Posterior cingulate gyrus (tissue), 11 donors: Measurements from ENCODE around the gene CREB5.

ENCODE experiments used
- DNase-seq, 10 donors: peaks; one replicate each; pipeline versions ENCODE4 v3.0.0 to v3.0.0-alpha.2; 2020 to 2021; ENCODE audit warnings: mixed read lengths in 3 of 10
- intact Hi-C: fragments of 100-400 bp; cut with DNase I; formaldehyde crosslinking; loops from one replicate; pipeline ENCODE4 v1.15.1; 2023

The CREB5 gene

DNA sequence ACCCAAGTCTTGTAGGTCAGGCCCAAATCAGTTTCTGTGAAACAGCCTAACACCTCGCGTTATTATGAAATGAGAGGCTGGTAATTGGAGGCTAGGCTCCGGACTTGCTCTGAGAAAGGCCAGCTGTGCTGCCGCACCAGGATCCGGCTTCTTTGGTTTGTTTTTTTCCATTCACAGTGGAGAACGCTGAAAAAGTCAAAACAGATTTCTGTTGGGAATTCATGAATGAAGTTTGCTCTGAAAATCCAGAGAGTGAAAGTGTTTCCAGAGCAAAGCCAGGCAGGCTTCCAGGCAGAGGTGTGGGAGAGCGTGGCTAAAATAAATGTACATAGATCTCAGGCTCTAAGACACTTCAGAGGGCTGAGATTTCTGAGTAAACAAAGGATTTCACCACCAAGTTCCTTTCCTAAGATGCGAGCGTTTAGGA is 305.8 kb downstream of the CREB5 start:
- intact Hi-C loops = no loop called here
- DNase-seq = no peak

DNA sequence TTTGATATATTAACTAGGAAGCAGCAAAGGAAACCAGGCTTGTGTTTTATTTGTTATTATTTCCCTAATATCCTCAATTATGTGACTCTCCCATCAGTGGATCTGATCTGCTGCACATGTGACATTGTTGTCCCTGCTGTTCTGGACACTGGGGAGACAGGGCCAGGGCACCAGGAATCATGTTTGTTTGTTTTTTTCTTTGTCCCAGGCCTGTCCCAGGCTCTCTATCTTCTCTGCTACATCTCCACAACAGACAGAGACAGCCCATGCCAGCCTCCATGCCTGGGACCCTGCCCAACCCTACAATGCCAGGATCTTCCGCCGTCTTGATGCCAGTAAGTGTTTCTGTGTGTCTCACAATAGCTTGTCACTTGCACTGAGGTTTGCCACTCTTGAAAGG is 306.2 kb downstream of the CREB5 start:
- peak in 1 of 10 donors; percentile 71 for DNase-seq
- intact Hi-C loops = no loop called here

DNA sequence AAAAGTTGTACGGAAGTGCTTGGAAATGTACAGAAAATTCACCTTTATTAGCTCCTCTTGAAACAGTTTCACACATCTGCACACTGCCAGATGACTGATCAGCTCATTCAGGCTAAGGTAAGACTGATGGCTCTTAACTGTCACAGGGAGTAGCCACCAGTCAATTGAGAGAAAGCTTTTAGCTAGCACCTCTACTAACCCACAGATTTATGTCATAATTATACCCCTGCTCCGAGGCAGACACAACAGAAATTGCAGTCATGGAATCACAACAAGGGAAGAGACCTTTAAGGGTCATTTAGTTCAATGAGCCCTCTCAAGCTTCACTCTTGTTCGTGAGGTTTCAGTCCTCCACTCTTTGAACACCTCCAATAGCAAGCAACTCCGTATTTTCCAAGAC is 310.4 kb downstream of the CREB5 start:
- intact Hi-C loops = no loop called here

GRCh38 chr7:28723336-28723735 is 311.0 kb downstream of the CREB5 start:
- intact Hi-C loops = no loop called here
- DNase-seq = peak in 3 of 10 donors; percentile 51 to 87 (median 62)

More for the DNA sequence above, 310.4 kb downstream of the CREB5 start:
- DNase-seq = no peak

DNA sequence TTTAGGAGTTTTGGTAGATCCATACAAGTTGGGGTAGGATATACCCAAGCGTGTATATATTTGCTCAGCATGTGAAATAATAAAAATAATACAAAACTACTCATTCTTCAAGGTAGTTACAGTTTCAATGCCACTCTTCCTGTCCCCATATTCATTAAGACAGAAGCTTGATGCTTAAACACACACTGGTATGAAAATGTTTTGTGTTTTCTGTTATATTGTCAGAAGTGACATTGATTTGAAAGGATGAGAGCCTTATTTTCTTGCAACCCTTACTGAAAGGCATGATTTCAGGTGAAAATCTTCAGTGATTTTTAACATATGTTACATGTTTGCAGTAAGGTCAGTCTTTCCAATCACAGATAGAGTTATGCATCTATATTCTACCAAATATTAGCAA is 312.2 kb downstream of the CREB5 start:
- no peak for DNase-seq
- intact Hi-C loops = no loop called here

GRCh38 chr7:28725045-28725642 is 312.8 kb downstream of the CREB5 start:
- intact Hi-C loops = no loop called here
- no peak for DNase-seq

DNA sequence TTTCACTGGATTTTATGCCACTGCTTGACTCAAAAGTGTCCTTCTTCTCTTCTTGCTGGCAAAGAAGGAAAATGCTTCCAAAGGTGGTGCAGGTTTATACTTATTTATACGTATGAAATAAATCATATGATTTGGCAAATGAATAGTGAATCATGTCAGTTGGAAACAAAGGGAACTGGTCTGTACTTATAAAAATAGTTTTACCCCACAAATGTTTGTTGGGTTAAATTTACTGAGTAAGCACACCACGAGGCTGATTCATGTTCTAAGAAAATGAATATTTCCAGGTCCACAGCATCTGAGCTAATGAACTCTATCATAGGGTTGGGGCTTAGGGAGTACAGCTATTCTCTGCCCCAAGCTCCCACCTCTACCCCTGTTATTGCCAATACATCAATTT is 313.6 kb downstream of the CREB5 start:
- DNase-seq = no peak
- intact Hi-C loops = no loop called here

GRCh38 chr7:28726555-28726954 is 314.2 kb downstream of the CREB5 start:
- DNase-seq = no peak
- intact Hi-C loops = no loop called here

GRCh38 chr7:28729281-28729680 is 317.0 kb downstream of the CREB5 start:
- DNase-seq = no peak
- intact Hi-C loops = no loop called here

GRCh38 chr7:28729727-28730126 is 317.4 kb downstream of the CREB5 start:
- intact Hi-C loops = no loop called here
- no peak for DNase-seq

- intact Hi-C loops = no loop called here
- no peak for DNase-seq
Observed at GRCh38 chr7:28731092-28731658, 318.9 kb downstream of the CREB5 start.

GRCh38 chr7:28732071-28732869 is 320.0 kb downstream of the CREB5 start:
- peak in 2 of 10 donors; percentile 32 to 86 for DNase-seq

DNA sequence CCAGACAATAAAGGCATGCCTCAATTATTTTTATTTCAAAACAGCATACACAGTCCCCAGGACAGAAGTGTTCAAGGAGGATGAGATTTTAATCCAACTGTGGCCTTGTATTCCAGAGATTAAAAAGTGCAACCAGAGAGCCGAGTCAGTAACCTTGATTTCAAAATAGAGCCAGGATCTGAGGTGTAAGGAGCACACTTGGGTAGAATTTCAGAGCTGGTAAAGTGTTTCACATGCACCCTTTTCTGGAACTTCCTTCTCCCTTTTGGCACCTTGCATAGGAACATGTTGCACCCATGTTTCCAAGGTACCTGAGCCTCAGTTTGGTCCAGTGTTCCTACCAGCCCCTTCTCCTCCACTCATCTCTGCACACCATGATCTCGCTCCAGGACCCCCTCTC is 320.7 kb downstream of the CREB5 start:
- intact Hi-C loops = no loop called here
- DNase-seq = no peak

More at GRCh38 chr7:28732071-28732869, 320.0 kb downstream of the CREB5 start:
- intact Hi-C loops = no loop called here

DNA sequence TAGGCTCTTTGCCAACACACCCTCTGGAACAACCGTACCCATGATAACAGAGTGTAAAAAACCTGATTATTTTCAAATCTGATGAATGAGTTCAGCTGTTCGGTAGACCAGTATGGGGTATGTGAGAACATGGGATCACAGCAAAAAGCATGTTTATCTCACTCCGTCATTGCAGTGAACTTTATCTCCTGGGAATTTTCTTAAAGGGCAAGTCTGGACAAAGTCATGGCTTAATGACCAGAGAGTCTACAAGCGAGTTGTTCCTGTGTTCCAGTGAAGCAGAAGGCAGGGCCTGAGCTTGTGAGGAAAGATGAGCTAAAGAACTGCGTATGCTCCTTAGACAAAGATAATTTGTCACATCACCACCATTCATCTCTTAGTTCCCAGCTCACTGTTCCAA is 326.1 kb downstream of the CREB5 start:
- intact Hi-C loops = no loop called here
- DNase-seq = no peak

- no peak for DNase-seq
Observed at GRCh38 chr7:28739128-28739527, 326.8 kb downstream of the CREB5 start.

DNA sequence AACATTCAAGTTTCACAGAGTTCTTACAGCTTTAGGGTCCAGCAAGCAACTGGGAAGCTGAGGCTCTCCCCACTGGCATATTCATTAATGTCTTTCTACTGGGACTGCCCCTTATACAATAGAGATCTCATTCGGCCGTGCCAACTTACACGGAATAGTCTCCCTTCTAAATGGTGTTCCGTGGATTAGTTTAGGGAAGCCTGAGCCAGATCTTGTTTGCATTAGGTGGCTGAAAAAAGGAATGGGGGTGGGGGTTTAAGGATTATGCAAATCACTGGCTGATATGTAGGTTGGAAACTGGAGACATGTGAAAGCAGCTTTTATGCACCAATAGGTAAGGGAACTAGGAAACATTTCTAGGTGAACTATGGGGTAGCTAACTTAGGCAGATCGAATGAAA is 327.5 kb downstream of the CREB5 start:
- no peak for DNase-seq
- intact Hi-C loops = no loop called here

More at GRCh38 chr7:28739128-28739527, 326.8 kb downstream of the CREB5 start:
- intact Hi-C loops = no loop called here

GRCh38 chr7:28744951-28745350 is 332.6 kb downstream of the CREB5 start:
- no peak for DNase-seq
- intact Hi-C loops = no loop called here

DNA sequence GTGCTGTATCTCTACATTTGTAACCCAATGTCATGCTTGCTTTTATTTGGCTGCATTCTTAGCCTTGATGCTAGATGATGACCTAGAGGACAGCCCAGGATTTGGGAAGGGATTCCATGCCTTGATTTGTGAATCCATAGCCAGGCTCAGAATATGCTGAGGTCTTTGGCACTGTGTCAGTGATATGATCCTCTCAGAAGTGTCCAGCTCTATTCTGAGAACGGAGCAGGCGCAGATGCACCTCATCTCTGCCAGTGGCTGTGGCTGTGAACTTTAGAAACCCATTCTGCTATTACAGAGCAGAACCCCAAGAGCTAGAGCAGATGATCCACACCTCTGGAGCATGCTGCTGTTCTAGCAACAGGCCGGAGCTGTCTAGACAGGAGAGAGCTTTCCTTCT is 333.0 kb downstream of the CREB5 start:
- intact Hi-C loops = no loop called here
- DNase-seq = peak in 1 of 10 donors; percentile 44

DNA sequence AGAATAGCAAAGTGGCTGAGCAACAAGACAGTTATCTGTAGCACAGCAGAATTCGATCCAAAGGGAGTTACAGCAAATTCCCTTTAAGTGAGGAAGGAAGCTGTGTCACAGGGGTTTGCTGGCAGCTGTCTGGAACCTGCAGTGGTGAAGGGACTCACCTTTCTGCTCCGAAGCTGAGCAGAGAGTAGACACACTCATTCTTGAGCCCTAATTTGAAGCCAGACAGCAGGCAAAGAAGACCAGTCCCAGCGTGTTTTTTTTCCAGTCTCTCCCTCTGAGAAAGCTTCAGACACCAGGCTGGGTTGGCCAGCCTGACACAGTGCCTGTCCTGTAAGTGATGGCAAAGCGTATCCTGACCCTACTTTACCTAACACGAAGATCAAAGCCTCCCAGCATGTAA is 335.1 kb downstream of the CREB5 start:
- intact Hi-C loops = no loop called here
- peak in 1 of 10 donors; percentile 25 for DNase-seq

- DNase-seq = no peak
- intact Hi-C loops = no loop called here
Observed at GRCh38 chr7:28747854-28748253, 335.5 kb downstream of the CREB5 start.

- intact Hi-C loops = no loop called here
- DNase-seq = no peak
Observed at GRCh38 chr7:28748346-28748745, 336.0 kb downstream of the CREB5 start.
